A549 (cell line): ENCODE measurements around the gene ADGRF4. TPM values are rescaled to one million over a fixed set of nuclear protein-coding genes. Genes with fewer than 3 reads are reported as not detected.

Source experiments
- ATAC-seq, 2 experiments: fragments of 200-7000 bp in 1 of 2; fragments of >200 bp in 1 of 2; cut with Nextera tagmentation in 1 of 2; cut with Tn5 transposase in 1 of 2; 3 replicates each; pipeline versions ENCODE4 v1.8.0 to v1.9.1; 2018 to 2020; ENCODE audit warnings: mild to moderate bottlenecking in 1 of 2, moderate library complexity in 1 of 2
- CTCF ChIA-PET: fragments of 300-600 bp; sonication (Branson Sonifier 250); formaldehyde crosslinking; extraction: SDS; loops from one replicate; lab custom pipeline; 2021; ENCODE audit warnings: antibody characterized with exemption, inconsistent platforms; lab: Yijun Ruan, JAX
- POLR2A ChIA-PET: fragments of 350-600 bp; formaldehyde crosslinking; extraction: SDS; loops from one replicate; lab custom pipeline; 2021; ENCODE audit warnings: antibody characterized with exemption, inconsistent platforms; lab: Yijun Ruan, JAX
- DNase-seq, 2 experiments: peaks; one replicate each; pipeline versions ENCODE4 v3.0.0 to v3.0.0-alpha.2; 2011 to 2016; ENCODE audit warnings: low read depth in 1 of 2, low spot score in 1 of 2
- FAIRE-seq: peaks from 2 replicates; lab custom pipeline; 2011; peaks lifted over from hg19 to GRCh38; lab: Jason Lieb, UNC
- H3K27ac ChIP-seq, 2 experiments: fragments of >200 bp; sonication (Bioruptor Twin); formaldehyde crosslinking; 3 replicates each; pipeline ENCODE4 v1.5.1; 2016 to 2017
- H3K4me1 ChIP-seq: fragments of >200 bp; sonication (Bioruptor Twin); formaldehyde crosslinking; 3 replicates; pipeline ENCODE4 v1.6.1; 2016
- H3K4me2 ChIP-seq: fragments of >200 bp; sonication (Bioruptor Twin); formaldehyde crosslinking; 3 replicates; pipeline ENCODE4 v1.6.1; 2016
- H3K4me3 ChIP-seq: fragments of >200 bp; sonication (Bioruptor Twin); formaldehyde crosslinking; 3 replicates; pipeline ENCODE4 v1.5.1; 2016
- H3K9me3 ChIP-seq: fragments of >200 bp; sonication (Bioruptor Twin); formaldehyde crosslinking; 3 replicates; pipeline ENCODE4 v1.6.1; 2016
- BHLHE40 ChIP-seq: IDR thresholded peaks from 2 replicates; pipeline ENCODE4 v1.6.1; 2012; ENCODE audit warnings: low read depth, low read length, inconsistent platforms
- CBX8 ChIP-seq: fragments of 200-600 bp; sonication (generic); IDR thresholded peaks from 2 replicates; pipeline ENCODE4 v1.6.1; 2016
- CHD4 ChIP-seq: fragments of 200-600 bp; sonication (generic); IDR thresholded peaks from 2 replicates; pipeline ENCODE4 v1.6.1; 2016; ENCODE audit warnings: antibody characterized with exemption, mild to moderate bottlenecking, borderline replicate concordance
- E2F6 ChIP-seq: IDR thresholded peaks from 2 replicates; pipeline ENCODE4 v1.6.1; 2012; ENCODE audit warnings: low read depth, borderline replicate concordance
- EHF ChIP-seq: fragments of 250-450 bp; sonication (Bioruptor Pico); IDR thresholded peaks from 2 replicates; pipeline ENCODE4 v1.5.0; 2020; ENCODE audit warnings: mild to moderate bottlenecking
- EHMT2 ChIP-seq: fragments of 200-600 bp; sonication (generic); IDR thresholded peaks from 2 replicates; pipeline ENCODE4 v1.6.1; 2016; ENCODE audit warnings: antibody characterized with exemption, low read depth, mild to moderate bottlenecking, moderate library complexity
- EP300 ChIP-seq, 2 experiments: fragments of >200 bp; sonication (Bioruptor Twin); formaldehyde crosslinking; IDR thresholded peaks; 2 replicates in 1 of 2; 3 replicates in 1 of 2; pipeline ENCODE4 v1.6.1; 2016 to 2017
- ESRRA ChIP-seq: fragments of 150-350 bp; IDR thresholded peaks from 2 replicates; pipeline ENCODE4 v1.6.1; 2014; ENCODE audit warnings: mild to moderate bottlenecking, low read length, borderline replicate concordance
- FOSB ChIP-seq: fragments of 250-450 bp; sonication (Bioruptor Pico); IDR thresholded peaks from 2 replicates; pipeline ENCODE4 v1.5.0; 2020; ENCODE audit warnings: mild to moderate bottlenecking, moderate library complexity
- FOSL2 ChIP-seq, 2 experiments: fragments of 450-650 bp in 1 of 2; fragments of >200 bp in 1 of 2; sonication (Bioruptor Twin) in 1 of 2; formaldehyde crosslinking; IDR thresholded peaks; 2 replicates each; pipeline versions ENCODE4 v1.5.0 to v1.6.1; 2016 to 2020; ENCODE audit warnings: mild to moderate bottlenecking in 1 of 2, moderate library complexity in 1 of 2
- FOXS1 ChIP-seq: fragments of 250-450 bp; sonication (Bioruptor Pico); IDR thresholded peaks from 2 replicates; pipeline ENCODE4 v1.5.0; 2020; ENCODE audit warnings: mild to moderate bottlenecking, moderate library complexity
- GATA3 ChIP-seq: IDR thresholded peaks from 2 replicates; pipeline ENCODE4 v1.6.1; 2012; ENCODE audit warnings: borderline replicate concordance
- HES2 ChIP-seq: fragments of >200 bp; sonication (Bioruptor Twin); formaldehyde crosslinking; IDR thresholded peaks from 2 replicates; pipeline ENCODE4 v1.6.1; 2016
- JUN ChIP-seq, 2 experiments: fragments of >200 bp; sonication (Bioruptor Twin); formaldehyde crosslinking; IDR thresholded peaks; 2 replicates in 1 of 2; 3 replicates in 1 of 2; pipeline ENCODE4 v1.6.1; 2016 to 2017
- KDM5A ChIP-seq: fragments of 200-600 bp; sonication (generic); IDR thresholded peaks from 2 replicates; pipeline ENCODE4 v1.6.1; 2016; ENCODE audit warnings: antibody characterized with exemption, mild to moderate bottlenecking
- MAFK ChIP-seq: fragments of 450-650 bp; IDR thresholded peaks from 2 replicates; pipeline ENCODE4 v1.6.1; 2014; ENCODE audit not compliant: partially characterized antibody
- MYC ChIP-seq: IDR thresholded peaks from 2 replicates; pipeline ENCODE4 v1.6.1; 2012; ENCODE audit warnings: mild to moderate bottlenecking, inconsistent platforms, low read length, improper control_type of control experiment, borderline replicate concordance
- REST ChIP-seq: fragments of 200-600 bp; sonication (generic); IDR thresholded peaks from 2 replicates; pipeline ENCODE4 v1.6.1; 2016; ENCODE audit warnings: antibody characterized with exemption, mild to moderate bottlenecking, moderate library complexity
- RNF2 ChIP-seq: fragments of 200-600 bp; sonication (generic); IDR thresholded peaks from 2 replicates; pipeline ENCODE4 v1.6.1; 2016; ENCODE audit warnings: low read depth, mild to moderate bottlenecking, antibody characterized with exemption, moderate library complexity, borderline replicate concordance
- SMC3 ChIP-seq: fragments of >200 bp; sonication (Bioruptor Twin); formaldehyde crosslinking; IDR thresholded peaks from 3 replicates; pipeline ENCODE4 v1.6.1; 2018; ENCODE audit warnings: inconsistent platforms
- TFCP2L1 ChIP-seq: fragments of 250-450 bp; sonication (Bioruptor Pico); IDR thresholded peaks from 2 replicates; pipeline ENCODE4 v1.5.0; 2021; ENCODE audit warnings: mild to moderate bottlenecking
- TP53 ChIP-seq: fragments of 250-450 bp; sonication (Bioruptor Pico); IDR thresholded peaks from 2 replicates; pipeline ENCODE4 v1.5.0; 2021; ENCODE audit warnings: mild to moderate bottlenecking, moderate library complexity
- ZNF302 ChIP-seq: fragments of 250-450 bp; sonication (Bioruptor Pico); IDR thresholded peaks from 2 replicates; pipeline ENCODE4 v1.9.0; 2021; ENCODE audit warnings: inconsistent platforms, mild to moderate bottlenecking, moderate library complexity
- WGBS: methylation state at CpG from one replicate; pipeline ENCODE4 v1.1.6; 2017; ENCODE audit errors: missing lambda C conversion rate; 5-methylcytosine and 5-hydroxymethylcytosine counted together
- polyA plus RNA-seq, 4 experiments: library from polyadenylated mRNA; depleted of rRNA in 3 of 4; stranded (reverse); fragments of >200 nt; fragmentation: RNase III in 1 of 4; extraction: RNeasy Plus Mini Kit Qiagen cat#74134 plus additional on column Dnase treatment in 1 of 4; gene quantifications; 2 replicates in 3 of 4; 3 replicates in 1 of 4; pipeline ENCODE4 v1.2.3, GENCODE V29; 2011 to 2017

Gene ADGRF4
- polyA plus RNA-seq, 2 of the 4 experiments (the other 2 are of a cell fraction), result 5.8 to 9.2 TPM

- POLR2A ChIA-PET, result no interaction called here
- 90% methylated on average over 4 of the region's 4 CpGs for WGBS
- ATAC-seq, result no peak
These were observed 22.8 kb downstream of the ADGRF4 start for GRCh38 chr6:47721189-47721588.

GRCh38 chr6:47722194-47722593 lies 23.8 kb downstream of the ADGRF4 start:
- TF ChIP-seq SMC3, result no peak
- no peak for TF ChIP-seq JUN (IDR thresholded peaks at IDR 0.05)
- no peak for TF ChIP-seq FOSB
- no peak for TF ChIP-seq EHF
- no peak for TF ChIP-seq EHMT2
- no peak for TF ChIP-seq RNF2
- TF ChIP-seq MAFK, result no peak
- TF ChIP-seq E2F6, result no peak
- no peak for TF ChIP-seq BHLHE40
- TF ChIP-seq ESRRA, result no peak
- no peak for TF ChIP-seq TFCP2L1 (CRISPR knock-in tag)
- no peak for TF ChIP-seq ZNF302 (CRISPR knock-in tag)
- no peak for TF ChIP-seq CHD4
- no peak for TF ChIP-seq REST
- no peak for TF ChIP-seq FOXS1 (CRISPR knock-in tag)
- no peak for TF ChIP-seq EP300 (IDR thresholded peaks at IDR 0.05)
- no peak for TF ChIP-seq HES2
- TF ChIP-seq KDM5A, result no peak
- no peak for TF ChIP-seq TP53
- TF ChIP-seq, all 56 proteins: peak for 0
- no peak for ATAC-seq
- H3K27ac ChIP-seq, result no peak overlapping the region
- H3K4me2 ChIP-seq, result no peak overlapping the region
- WGBS, result 94% methylated on average over 3 of the region's 3 CpGs
- no peaks in the 10 kb centered on the region for H3K9me3 ChIP-seq
- ChIA-PET POLR2A (no interaction called here), CTCF (interaction anchor here (1.4 to 1.8 kb wide), 2 partner anchors 8 to 32 kb away, joined by 4 to 5 read pairs; no protein-coding TSS in a partner anchor)
- no peak overlapping the region for H3K4me3 ChIP-seq
- no peak for FAIRE-seq
- no peaks in the 10 kb centered on the region for H3K4me1 ChIP-seq
- no peak for DNase-seq

More at GRCh38 chr6:47721189-47721588, 22.8 kb downstream of the ADGRF4 start:
- H3K4me2 ChIP-seq, result no peak overlapping the region
- FAIRE-seq (no peak), DNase-seq (no peak)
- CTCF ChIA-PET, result interaction anchor here (0.6 to 1.8 kb wide), 4 partner anchors 9 to 90 kb away, joined by 3 to 5 read pairs (median 4); no protein-coding TSS in a partner anchor
- H3K4me3 ChIP-seq, result no peak overlapping the region
- no peak overlapping the region for H3K27ac ChIP-seq
- TF ChIP-seq GATA3 (no peak), MYC (no peak), ESRRA (no peak), TP53 (no peak), CBX8 (no peak), HES2 (no peak), FOSL2 (IDR thresholded peaks at IDR 0.05) (no peak), FOSL2 (CRISPR knock-in tag; IDR thresholded peaks at IDR 0.05) (no peak)
- H3K4me1 ChIP-seq, result no peaks in the 10 kb centered on the region
- H3K9me3 ChIP-seq, result no peaks in the 10 kb centered on the region
